GM23248 (cell line): ENCODE measurements around the gene ARID5B. TPM values are rescaled to one million over a fixed set of nuclear protein-coding genes. Genes with fewer than 3 reads are reported as not detected.

Experiments
- DNase-seq: peaks from one replicate; pipeline ENCODE4 v3.0.0-alpha.2; 2015
- H2AFZ ChIP-seq: fragments of 200-600 bp; sonication (generic); 2 replicates; pipeline ENCODE4 v1.6.1; 2016; ENCODE audit warnings: antibody characterized with exemption
- H3F3A ChIP-seq: fragments of 200-600 bp; sonication (generic); 2 replicates; pipeline ENCODE4 v1.6.1; 2016; ENCODE audit warnings: mild to moderate bottlenecking, antibody characterized with exemption, mixed run types; ENCODE audit not compliant: insufficient read depth
- H3K27ac ChIP-seq: fragments of 200-600 bp; sonication (generic); 2 replicates; pipeline ENCODE4 v1.5.1; 2016; ENCODE audit warnings: mild to moderate bottlenecking
- H3K27me3 ChIP-seq: fragments of 200-600 bp; sonication (generic); replicated peaks from 2 replicates; pipeline ENCODE4 v1.6.1; 2016; ENCODE audit warnings: mild to moderate bottlenecking; ENCODE audit not compliant: insufficient read depth
- H3K36me3 ChIP-seq: fragments of 200-600 bp; sonication (generic); 2 replicates; pipeline ENCODE4 v1.6.1; 2016; ENCODE audit warnings: low read depth, mild to moderate bottlenecking
- H3K4me1 ChIP-seq: fragments of 200-600 bp; sonication (generic); 2 replicates; pipeline ENCODE4 v1.6.1; 2016; ENCODE audit warnings: mild to moderate bottlenecking; ENCODE audit not compliant: insufficient read depth
- H3K4me2 ChIP-seq: fragments of 200-600 bp; sonication (generic); one replicate; pipeline ENCODE4 v1.6.1; 2016; ENCODE audit warnings: mild to moderate bottlenecking; ENCODE audit not compliant: unreplicated experiment
- H3K4me3 ChIP-seq: fragments of 200-600 bp; sonication (generic); 2 replicates; pipeline ENCODE4 v1.5.1; 2016; ENCODE audit warnings: mild to moderate bottlenecking
- H3K79me2 ChIP-seq: fragments of 200-600 bp; sonication (generic); 2 replicates; pipeline ENCODE4 v1.6.1; 2016; ENCODE audit warnings: mild to moderate bottlenecking; ENCODE audit not compliant: insufficient read depth
- H3K9ac ChIP-seq: fragments of 200-600 bp; sonication (generic); 2 replicates; pipeline ENCODE4 v1.6.1; 2016; ENCODE audit warnings: mild to moderate bottlenecking
- H3K9me2 ChIP-seq: fragments of 200-600 bp; sonication (generic); 2 replicates; pipeline ENCODE4 v1.6.1; 2016; ENCODE audit warnings: mixed run types, mild to moderate bottlenecking, moderate library complexity; ENCODE audit not compliant: insufficient read depth
- H3K9me3 ChIP-seq: fragments of 200-600 bp; sonication (generic); one replicate; pipeline ENCODE4 v1.6.1; 2017; ENCODE audit warnings: low read depth
- H4K20me1 ChIP-seq: fragments of 200-600 bp; sonication (generic); 2 replicates; pipeline ENCODE4 v1.6.0; 2016; ENCODE audit not compliant: insufficient read depth
- EZH2 ChIP-seq: fragments of 200-600 bp; sonication (generic); IDR thresholded peaks from 2 replicates; pipeline ENCODE4 v1.6.1; 2018; ENCODE audit warnings: antibody characterized with exemption, mild to moderate bottlenecking; ENCODE audit not compliant: insufficient read depth, poor library complexity, severe bottlenecking
- EZH2phosphoT487 ChIP-seq: fragments of 200-600 bp; sonication (generic); IDR thresholded peaks from 2 replicates; pipeline ENCODE4 v1.6.1; 2018; ENCODE audit warnings: antibody characterized with exemption, moderate library complexity, mild to moderate bottlenecking, low read depth; ENCODE audit not compliant: insufficient read depth
- WGBS, 2 experiments: methylation state at CpG; one replicate each; pipeline ENCODE4 v1.1.6; 2015 to 2017; ENCODE audit warnings: low lambda C conversion rate in 2 of 2, low coverage in 1 of 2; ENCODE audit errors: missing lambda C conversion rate in 2 of 2; 5-methylcytosine and 5-hydroxymethylcytosine counted together
- in situ Hi-C: fragments of 300-500 bp; cut with MboI; formaldehyde crosslinking; loops from 2 replicates; pipeline ENCODE4 v1.15.0; 2020
- polyA plus RNA-seq: library from polyadenylated mRNA; unstranded; fragments of >200 nt; fragmentation: Nextera tagmentation; extraction: Ambion mirVana; gene quantifications from 2 replicates; pipeline ENCODE4 v1.2.1, GENCODE V29; 2016
- total RNA-seq: library from RNA; depleted of rRNA; stranded (reverse); fragments of >200 nt; shearing (Covaris generic); gene quantifications from 2 replicates; pipeline ENCODE4 v1.2.3, GENCODE V29; 2014; rRNA removed

ARID5B gene
- total and polyA plus RNA-seq, 2 experiments from 2014 or later, result 56.7 to 78.8 TPM

GRCh38 chr10:62127975-62128374 lies 226.5 kb downstream of the ARID5B start:
- H3K36me3 ChIP-seq, result no peaks in the 10 kb centered on the region
- peaks cover 25% of the 10 kb centered on the region for H3K4me1 ChIP-seq
- no peaks in the 10 kb centered on the region for H3K79me2 ChIP-seq
- peaks cover 21% of the 10 kb centered on the region for H3F3A ChIP-seq
- H3K9me2 ChIP-seq, result no peaks in the 10 kb centered on the region
- no peaks in the 10 kb centered on the region for H3K9me3 ChIP-seq
- no peak for TF ChIP-seq EZH2
- TF ChIP-seq EZH2phosphoT487, result no peak
- WGBS, 2 experiments, result 98 to 100% methylated on average over 2 of the region's 2 CpGs
- no peak overlapping the region for H3K4me2 ChIP-seq
- no peak for DNase-seq
- H3K27me3 ChIP-seq, result no peaks in the 10 kb centered on the region
- H3K9ac ChIP-seq, result no peak overlapping the region
- 0 out of 2 replicates have a peak overlapping the region, but pooled peaks have one; percentile 7 for H2AFZ ChIP-seq
- no peak overlapping the region for H3K4me3 ChIP-seq
- H3K27ac ChIP-seq, result no peak overlapping the region
- in situ Hi-C loops, result no loop called here
- no peaks in the 10 kb centered on the region for H4K20me1 ChIP-seq

- H4K20me1 ChIP-seq, result no peaks in the 10 kb centered on the region
- H3K27ac ChIP-seq, result peak overlapping the region; percentile 54
- no peaks in the 10 kb centered on the region for H3K9me3 ChIP-seq
- H3K27me3 ChIP-seq, result no peaks in the 10 kb centered on the region
- WGBS, 2 experiments, result 7 to 12% methylated on average over 3 of the region's 3 CpGs
- H3K9me2 ChIP-seq, result no peaks in the 10 kb centered on the region
- H3K9ac ChIP-seq, result no peak overlapping the region
- in situ Hi-C loops, result no loop called here
- peaks cover 25% of the 10 kb centered on the region for H3K4me1 ChIP-seq
- no peak overlapping the region for H2AFZ ChIP-seq
- no peak overlapping the region for H3K4me3 ChIP-seq
- H3K4me2 ChIP-seq, result peak overlapping the region; percentile 46
- no peaks in the 10 kb centered on the region for H3K36me3 ChIP-seq
- peak; percentile 91 for DNase-seq
- no peaks in the 10 kb centered on the region for H3K79me2 ChIP-seq
- TF ChIP-seq EZH2, result no peak
- TF ChIP-seq EZH2phosphoT487, result no peak
- H3F3A ChIP-seq, result peaks cover 21% of the 10 kb centered on the region
Observed at GRCh38 chr10:62130948-62131347, 229.4 kb downstream of the ARID5B start.

DNA sequence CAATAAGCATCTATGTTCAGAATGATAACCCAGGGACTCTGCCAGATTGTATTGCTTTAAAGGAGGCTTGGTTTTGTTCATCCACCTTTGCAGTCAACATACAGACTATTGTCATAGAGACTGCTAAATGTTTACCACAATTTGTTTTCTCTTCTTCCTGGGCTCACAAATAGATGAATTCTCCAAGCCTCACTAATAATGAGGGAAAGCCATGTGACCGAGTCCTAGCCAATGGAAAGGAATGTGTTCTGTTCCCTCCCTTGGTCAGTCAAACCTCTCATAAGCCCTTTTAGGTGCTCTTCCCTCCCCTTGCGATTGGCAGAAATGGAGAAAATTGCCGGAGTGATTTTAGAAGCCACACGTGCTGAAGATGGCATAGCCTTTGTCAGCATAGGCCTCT lies 230.2 kb downstream of the ARID5B start:
- peak overlapping the region; percentile 34 for H3K4me2 ChIP-seq
- DNase-seq, result no peak
- no peak overlapping the region for H3K9ac ChIP-seq
- H3K27me3 ChIP-seq, result no peaks in the 10 kb centered on the region
- WGBS, 2 experiments, result 96 to 97% methylated on average over 4 of the region's 4 CpGs
- H2AFZ ChIP-seq, result no peak overlapping the region
- no peaks in the 10 kb centered on the region for H3K9me3 ChIP-seq
- H3K27ac ChIP-seq, result peak overlapping the region; percentile 54
- peaks cover 21% of the 10 kb centered on the region for H3F3A ChIP-seq
- H3K4me3 ChIP-seq, result no peak overlapping the region
- H4K20me1 ChIP-seq, result no peaks in the 10 kb centered on the region
- no peaks in the 10 kb centered on the region for H3K36me3 ChIP-seq
- no peaks in the 10 kb centered on the region for H3K9me2 ChIP-seq
- no peaks in the 10 kb centered on the region for H3K79me2 ChIP-seq
- H3K4me1 ChIP-seq, result peaks cover 25% of the 10 kb centered on the region
- no peak for TF ChIP-seq EZH2phosphoT487
- no peak for TF ChIP-seq EZH2
- in situ Hi-C loops, result no loop called here

GRCh38 chr10:62133618-62134017 lies 232.1 kb downstream of the ARID5B start:
- no peak overlapping the region for H2AFZ ChIP-seq
- H3K4me3 ChIP-seq, result no peak overlapping the region
- no peaks in the 10 kb centered on the region for H3K27me3 ChIP-seq
- H3K9me2 ChIP-seq, result no peaks in the 10 kb centered on the region
- in situ Hi-C loops, result no loop called here
- no peaks in the 10 kb centered on the region for H4K20me1 ChIP-seq
- peaks cover 21% of the 10 kb centered on the region for H3K4me1 ChIP-seq
- H3K9ac ChIP-seq, result no peak overlapping the region
- H3K79me2 ChIP-seq, result no peaks in the 10 kb centered on the region
- TF ChIP-seq EZH2 (no peak), EZH2phosphoT487 (no peak)
- H3K36me3 ChIP-seq, result no peaks in the 10 kb centered on the region
- H3F3A ChIP-seq, result peaks cover 21% of the 10 kb centered on the region
- no peaks in the 10 kb centered on the region for H3K9me3 ChIP-seq
- no peak overlapping the region for H3K27ac ChIP-seq
- DNase-seq, result no peak
- no peak overlapping the region for H3K4me2 ChIP-seq

DNA sequence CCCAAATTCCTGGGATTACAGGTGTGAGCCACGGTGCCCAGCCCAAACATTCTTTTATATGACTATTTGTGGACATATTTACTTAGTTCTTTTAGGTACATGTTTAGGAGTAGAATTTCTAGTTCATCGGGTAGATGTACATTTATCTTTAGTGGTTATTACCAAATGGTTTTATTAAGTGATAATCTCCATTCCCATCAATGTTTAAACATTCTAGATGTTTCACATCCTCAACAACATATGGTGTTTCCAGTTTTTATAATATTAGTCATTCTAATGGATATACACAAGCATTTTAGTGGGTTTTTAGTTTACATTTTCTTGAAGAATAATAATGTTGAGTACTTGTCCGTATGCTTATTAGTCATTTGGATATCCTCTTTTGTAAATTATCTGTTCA lies 235.4 kb downstream of the ARID5B start:
- H3K9ac ChIP-seq, result no peak overlapping the region
- no peaks in the 10 kb centered on the region for H3K27me3 ChIP-seq
- no peaks in the 10 kb centered on the region for H4K20me1 ChIP-seq
- no peak overlapping the region for H3K27ac ChIP-seq
- peaks cover 6% of the 10 kb centered on the region for H3F3A ChIP-seq
- H3K4me3 ChIP-seq, result no peak overlapping the region
- TF ChIP-seq EZH2, result no peak
- TF ChIP-seq EZH2phosphoT487, result no peak
- no peak overlapping the region for H2AFZ ChIP-seq
- DNase-seq, result no peak
- peaks cover under 1% of the 10 kb centered on the region; the same call in 1 of the 2 replicates for H3K4me1 ChIP-seq
- H3K4me2 ChIP-seq, result no peak overlapping the region
- in situ Hi-C loops, result no loop called here
- no peaks in the 10 kb centered on the region for H3K9me2 ChIP-seq
- H3K36me3 ChIP-seq, result no peaks in the 10 kb centered on the region
- no peaks in the 10 kb centered on the region for H3K9me3 ChIP-seq
- WGBS, 2 experiments, result 60 to 62% methylated on average over 3 of the region's 3 CpGs
- H3K79me2 ChIP-seq, result no peaks in the 10 kb centered on the region

Other genes starting within 250 kb of the ARID5B start
- gene CABCOCO1, start 238.8 kb upstream of the ARID5B start, total RNA-seq, result 0.22 and 0.25 TPM in 2 replicates
- 1.1 and 1.2 TPM in 2 replicates for gene CABCOCO1, start 238.8 kb upstream of the ARID5B start, polyA plus RNA-seq